Right renal pelvis (tissue), 4 donors: ENCODE measurements around the gene SLC25A44. TPM values are rescaled to one million over a fixed set of nuclear protein-coding genes. Genes with fewer than 3 reads are reported as not detected.
"Not testable (repeated sequence)": the region's sequence is repeated elsewhere in the genome, so short reads cannot be mapped to it uniquely, and the experiment has no call there.

ENCODE experiments used
- DNase-seq, 4 donors: peaks; one replicate each; pipeline ENCODE4 v3.0.0-alpha.2; 2013; ENCODE audit warnings: low read depth in 4 of 4, low spot score in 3 of 4, missing footprints in 1 of 4
- polyA plus RNA-seq, 4 donors: library from polyadenylated mRNA; unstranded; fragments of 120-200 nt; gene quantifications; one replicate each; pipeline ENCODE4 v1.2.1, GENCODE V29; 2013; ENCODE audit not compliant: insufficient read length in 4 of 4

SLC25A44 gene
- polyA plus RNA-seq, 4 donors: 26.9 to 32.7 (median 30.7) TPM

DNA sequence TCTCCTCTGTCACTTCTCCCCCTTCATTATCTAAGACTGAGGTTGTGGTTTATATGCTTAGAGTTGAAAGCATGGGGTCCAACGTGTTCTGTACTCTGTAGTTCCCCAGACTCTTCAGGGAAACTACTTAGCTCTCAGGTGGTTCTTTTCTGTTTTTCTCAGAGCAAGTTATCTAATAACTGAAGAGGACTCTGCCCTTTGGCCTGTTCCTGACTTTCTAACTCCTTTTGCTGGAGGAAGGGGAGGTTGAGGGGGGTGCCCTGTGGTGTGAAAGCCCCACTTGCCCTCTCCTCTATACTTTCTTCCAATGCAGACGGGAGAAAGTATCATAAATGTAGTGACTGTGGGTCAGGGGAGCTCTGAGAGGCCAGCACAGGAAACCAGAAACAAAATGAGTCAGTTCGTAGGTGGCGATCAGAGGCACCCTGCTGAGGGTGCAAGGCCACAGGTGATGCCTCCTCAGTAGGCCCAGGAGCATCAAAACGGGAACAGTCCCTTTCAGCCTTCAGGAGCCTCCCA is 5.0 kb downstream of the SLC25A44 start:
- DNase-seq: no peak

- no peak for DNase-seq
These were observed 6.1 kb downstream of the SLC25A44 start for GRCh38 chr1:156200044-156200443.

- no peak for DNase-seq
These were observed 9.4 kb downstream of the SLC25A44 start for GRCh38 chr1:156203331-156203730.

GRCh38 chr1:156204686-156205085 is 10.8 kb downstream of the SLC25A44 start:
- DNase-seq: no peak

- no peak for DNase-seq
These were observed 17.3 kb downstream of the SLC25A44 start for GRCh38 chr1:156211243-156211642.

GRCh38 chr1:156212130-156212529 is 18.2 kb downstream of the SLC25A44 start:
- no peak for DNase-seq

DNA sequence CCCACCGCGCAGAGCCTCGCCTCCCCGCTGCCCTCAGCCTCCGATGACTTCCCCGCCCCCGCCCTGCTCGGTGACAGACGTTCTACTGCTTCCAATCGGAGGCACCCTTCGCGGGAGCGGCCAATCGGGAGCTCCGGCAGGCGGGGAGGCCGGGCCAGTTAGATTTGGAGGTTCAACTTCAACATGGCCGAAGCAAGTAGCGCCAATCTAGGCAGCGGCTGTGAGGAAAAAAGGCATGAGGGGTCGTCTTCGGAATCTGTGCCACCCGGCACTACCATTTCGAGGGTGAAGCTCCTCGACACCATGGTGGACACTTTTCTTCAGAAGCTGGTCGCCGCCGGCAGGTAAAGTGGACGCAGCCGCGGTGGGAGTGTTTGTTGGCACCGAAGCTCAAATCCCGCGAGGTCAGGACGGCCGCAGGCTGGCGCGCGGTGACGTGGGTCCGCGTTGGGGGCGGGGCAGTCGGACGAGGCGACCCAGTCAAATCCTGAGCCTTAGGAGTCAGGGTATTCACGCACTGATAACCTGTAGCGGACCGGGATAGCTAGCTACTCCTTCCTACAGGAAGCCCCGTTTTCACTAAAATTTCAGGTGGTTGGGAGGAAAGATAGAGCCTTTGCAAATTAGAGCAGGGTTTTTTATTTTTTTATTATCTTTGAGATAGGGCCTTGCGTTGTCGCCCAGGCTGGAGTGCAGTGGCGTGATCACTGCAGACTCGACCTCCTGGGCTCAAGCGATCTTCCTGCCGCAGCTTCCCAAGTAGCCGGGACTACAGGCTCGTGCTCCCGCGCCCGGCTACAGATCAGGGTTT is 19.1 kb downstream of the SLC25A44 start, which contains the start of gene PMF1:
Gene PMF1 (plus strand): TSS at position 175 of the 811 bp plus-strand sequence. CDS start 9 bp downstream, at position 184.
- peak; percentile 94 to 96 (median 94) for DNase-seq

- no peak for DNase-seq
These were observed 19.7 kb downstream of the SLC25A44 start for GRCh38 chr1:156213644-156213966.

DNA sequence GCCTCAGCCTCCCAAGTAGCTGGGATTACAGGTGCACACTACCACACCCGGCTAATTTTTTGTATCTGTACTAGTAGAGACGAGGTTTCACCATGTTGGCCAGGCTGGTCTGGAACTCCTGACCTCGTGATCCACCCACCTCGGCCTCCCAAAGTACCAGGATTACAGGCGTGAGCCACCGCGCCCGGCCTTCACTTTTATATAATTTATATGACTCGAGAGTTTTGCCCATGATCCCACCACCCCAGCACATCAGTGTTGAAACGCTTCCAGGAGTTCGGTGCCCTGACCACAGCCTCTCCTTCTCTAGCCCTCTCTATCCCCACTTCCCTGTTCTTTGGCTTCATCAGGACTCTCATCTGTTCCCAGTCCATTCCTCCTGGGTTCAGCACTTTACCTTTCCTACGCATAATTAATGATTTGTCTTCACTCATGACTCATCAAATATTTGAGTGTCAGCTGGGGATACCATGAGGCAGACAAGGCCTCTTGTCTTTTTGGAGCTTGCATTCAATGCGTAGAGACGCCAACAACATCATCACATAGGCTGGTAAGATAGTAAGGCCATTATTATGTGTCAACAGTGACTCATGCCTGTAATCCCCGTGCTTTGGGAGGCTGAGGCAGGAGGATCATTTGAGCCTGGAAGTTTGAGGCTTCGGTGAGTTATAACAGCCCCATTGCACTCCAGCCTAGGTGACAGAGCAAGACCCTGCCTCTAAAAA is 20.3 kb downstream of the SLC25A44 start:
- DNase-seq: no peak

GRCh38 chr1:156216361-156217086 is 22.6 kb downstream of the SLC25A44 start:
- not testable (repeated sequence) for DNase-seq

- DNase-seq: no peak
These were observed 24.0 kb downstream of the SLC25A44 start for GRCh38 chr1:156217871-156218270.

- DNase-seq: no peak
These were observed 26.3 kb downstream of the SLC25A44 start for GRCh38 chr1:156220226-156220625.

DNA sequence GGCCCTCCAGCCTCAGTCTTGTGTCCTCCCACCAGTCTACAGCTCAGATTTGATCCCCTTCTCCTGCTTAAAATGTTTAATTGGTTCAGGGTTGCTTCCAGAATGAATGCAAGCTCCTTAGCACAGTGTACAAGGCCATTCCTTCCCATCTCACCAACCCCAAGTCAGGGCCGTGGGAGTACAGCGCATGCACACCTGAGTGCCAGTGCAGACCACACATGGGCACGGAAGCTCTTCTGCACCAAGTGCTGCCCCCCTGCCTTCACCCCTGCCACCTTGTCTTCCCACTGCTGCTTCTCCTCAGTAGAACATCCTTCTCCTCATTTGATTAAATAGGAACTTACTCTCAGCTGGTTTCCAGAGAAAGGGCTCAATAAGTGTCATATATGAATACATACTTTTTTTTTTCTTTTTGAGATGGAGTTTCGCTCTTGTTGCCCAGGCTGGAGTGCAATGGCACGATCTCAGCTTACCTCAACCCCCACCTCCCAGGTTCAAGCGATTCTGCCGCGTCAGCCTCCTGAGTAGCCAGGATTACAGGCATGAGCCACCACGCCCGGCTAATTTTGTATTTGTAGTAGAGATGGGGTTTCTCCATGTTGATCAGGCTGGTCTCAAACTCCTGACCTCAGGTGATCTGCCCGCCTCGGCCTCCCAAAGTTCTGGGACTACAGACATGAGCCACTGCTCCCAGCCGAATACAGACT is 28.2 kb downstream of the SLC25A44 start:
- no peak for DNase-seq

DNA sequence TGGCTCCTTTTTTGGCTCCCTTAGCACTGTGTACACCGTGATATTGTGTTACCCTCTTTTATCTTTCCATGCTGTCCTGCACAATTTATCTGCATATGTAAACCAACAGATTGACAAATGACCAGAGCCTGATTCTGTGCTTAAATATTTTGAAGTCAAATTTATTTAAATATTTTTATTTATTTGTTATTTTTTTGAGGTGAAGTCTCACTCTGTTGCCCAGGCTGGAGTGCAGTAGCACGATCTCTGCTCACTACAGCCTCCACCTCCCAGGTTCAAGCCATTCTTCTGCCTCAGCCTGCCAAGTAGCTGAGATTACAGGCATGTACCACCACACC is 31.7 kb downstream of the SLC25A44 start:
- no peak for DNase-seq

- no peak for DNase-seq
These were observed 32.2 kb downstream of the SLC25A44 start for GRCh38 chr1:156226116-156226538.

DNA sequence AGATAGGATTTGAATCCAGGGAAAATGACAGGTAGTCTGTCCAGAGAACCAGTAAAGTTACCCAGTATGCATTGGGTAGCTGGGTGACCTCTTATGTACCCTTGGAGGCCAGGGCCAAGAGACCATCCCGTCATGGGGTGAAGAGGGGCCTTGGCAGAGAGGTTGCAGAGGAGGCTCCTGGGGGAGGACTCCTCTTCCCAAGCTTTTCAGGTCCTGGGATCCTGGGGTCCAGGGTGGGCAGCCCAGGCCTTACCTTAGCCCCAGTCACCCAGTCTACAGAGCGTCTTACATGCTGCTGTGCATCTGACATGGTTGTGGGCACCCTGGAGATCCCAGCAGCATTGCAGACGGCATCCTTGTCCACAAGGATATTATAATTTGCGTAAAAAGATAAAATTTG is 32.9 kb downstream of the SLC25A44 start:
- DNase-seq: no peak

- no peak for DNase-seq
These were observed 34.6 kb downstream of the SLC25A44 start for GRCh38 chr1:156228501-156228900.

DNA sequence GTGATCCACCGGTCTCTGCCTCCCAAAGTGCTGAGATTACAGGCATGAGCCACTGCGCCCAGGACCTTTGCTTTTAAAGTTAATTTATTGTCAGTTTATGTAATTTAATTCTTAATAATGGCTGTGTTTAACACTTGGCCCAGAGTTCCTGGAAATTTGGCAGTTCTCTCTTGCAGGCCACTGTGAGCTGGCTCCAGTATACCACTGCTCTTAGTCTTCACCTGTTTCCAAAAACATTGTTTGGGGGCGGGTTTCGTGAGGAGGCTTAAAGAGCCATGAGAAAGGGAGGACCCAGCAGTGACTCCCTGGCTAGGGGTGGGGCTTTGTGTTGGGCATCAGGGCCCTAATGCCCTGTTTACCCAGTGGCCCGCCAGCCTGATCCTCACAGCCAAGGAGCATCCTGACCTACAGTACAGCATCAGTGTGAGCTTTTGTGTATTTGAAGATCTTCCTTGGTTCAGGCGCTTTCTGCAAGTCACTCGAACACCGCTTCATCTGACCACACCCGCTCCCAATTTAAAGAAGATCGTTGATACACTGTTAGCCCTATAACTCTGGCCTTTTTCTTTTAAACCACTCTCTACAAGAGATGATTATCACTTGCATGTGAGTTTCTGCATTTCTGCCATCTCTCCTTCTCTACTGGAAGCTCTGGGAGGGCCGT is 36.0 kb downstream of the SLC25A44 start:
- DNase-seq: no peak

DNA sequence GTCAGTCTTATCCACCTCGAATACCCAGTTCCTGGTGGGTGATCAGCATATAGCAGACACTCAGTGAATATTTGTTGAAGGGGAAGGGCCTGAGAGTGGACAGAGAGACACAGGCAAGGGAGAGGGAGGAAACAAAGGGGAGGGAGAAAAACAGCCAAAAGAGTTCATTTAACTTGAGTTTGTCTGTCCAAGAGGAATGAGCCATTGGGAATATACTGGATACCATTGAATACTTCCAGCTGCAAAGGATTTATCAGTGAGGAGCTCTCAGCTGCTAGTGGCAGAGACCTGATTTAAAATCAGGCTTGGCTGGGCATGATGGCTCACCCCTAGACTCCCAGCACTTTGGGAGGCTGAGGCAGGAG is 36.6 kb downstream of the SLC25A44 start:
- no peak for DNase-seq
